ENCODE data around the gene APOBEC4. TPM values are rescaled to one million over a fixed set of nuclear protein-coding genes. Genes with fewer than 3 reads are reported as not detected.

APOBEC4 gene
- 1 to 10 TPM; 3.3 to 5.3 TPM for total RNA-seq
- polyA plus RNA-seq, result 1 to 10 TPM; 1.4 to 2.9 TPM
- long read RNA-seq, donor 1, partial matches to known transcripts, result 0 of 2 reads
- long read RNA-seq, donor 1, other reads (novel, unspliced or antisense), result 0 of 2 reads
- long read RNA-seq, donor 2, partial matches to known transcripts, result 0 of 1 reads
- long read RNA-seq, donor 2, other reads (novel, unspliced or antisense), result 0 of 1 reads
- long read RNA-seq, donor 3, partial matches to known transcripts, result 0 of 1 reads
- long read RNA-seq, donor 3, other reads (novel, unspliced or antisense), result 0 of 1 reads
- long read RNA-seq, donor 4, result 0 reads
- long read RNA-seq, donor 5, partial matches to known transcripts, result 0 of 3 reads
- long read RNA-seq, donor 5, other reads (novel, unspliced or antisense), result 0 of 3 reads

DNA sequence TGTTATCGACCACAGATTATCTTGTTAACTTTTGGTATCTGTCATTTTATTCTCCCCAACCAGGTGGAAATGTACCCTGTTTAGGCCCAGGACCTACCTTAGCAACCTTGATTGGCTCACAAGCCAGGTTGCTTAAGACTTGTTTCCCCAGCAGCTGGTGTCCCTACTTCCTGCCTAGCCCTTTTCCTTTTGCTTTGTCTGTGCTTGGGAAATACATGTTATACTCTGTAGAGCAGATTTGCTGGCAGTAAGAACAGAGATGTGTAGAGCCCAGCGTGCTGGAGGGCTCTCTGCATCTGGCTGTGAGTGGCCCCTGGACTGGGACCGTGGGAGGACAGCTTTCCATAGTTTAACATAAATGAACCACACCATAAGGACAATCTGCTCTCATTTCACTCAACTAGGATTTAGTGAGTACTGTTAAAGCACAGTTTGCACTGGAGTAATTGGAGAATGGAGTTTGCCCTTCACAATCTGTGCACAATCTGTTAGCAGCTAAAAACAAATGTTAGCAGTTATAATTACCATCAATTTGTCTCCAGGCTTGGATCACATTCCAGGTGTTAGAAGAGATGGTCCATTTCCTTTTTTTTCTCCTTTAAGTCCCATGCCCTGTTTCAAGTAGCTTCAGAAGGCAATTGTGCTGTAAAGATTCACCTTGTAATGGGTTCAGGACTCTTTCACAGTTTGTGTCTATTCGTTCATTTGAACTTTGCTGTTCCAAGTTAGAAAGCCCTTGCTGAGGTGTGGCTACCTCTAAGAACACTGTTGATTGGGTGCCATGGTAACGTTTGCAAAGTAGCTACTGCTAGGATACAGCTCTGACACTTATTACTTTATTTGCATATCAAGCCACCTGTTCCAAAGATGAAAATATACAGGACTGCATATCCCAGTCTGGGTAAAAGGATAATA, at the start of gene APOBEC4:
APOBEC4 (minus strand) TSS at position 770 of the 915 bp plus-strand sequence. CDS start 4,535 bp downstream, outside the sequence.
- Histone ChIP-seq H3K9ac (ENCODE audit: insufficient read depth in 1 of 2, low read length in 2 of 2) (no peak within 1 kb of the TSS), H3K27ac (ENCODE audit: low read depth in 1 of 2, low read length in 1 of 2) (peak within 1 kb of the TSS; percentile 21 to 50), H3K27me3 (ENCODE audit: control insufficient read depth in 3 of 3, insufficient read depth in 3 of 3, low read length in 2 of 3) (no peaks in the 10 kb centered on the region), H3K4me1 (ENCODE audit: control insufficient read depth in 5 of 5, insufficient read depth in 5 of 5, low read length in 5 of 5) (peaks cover 0 to 35% (median 0%) of the 10 kb centered on the region in 5 donors), H3K36me3 (ENCODE audit: control insufficient read depth in 4 of 4, insufficient read depth in 4 of 4, low read length in 4 of 4) (no peaks in the 10 kb centered on the region), H3K4me3 (no peak within 1 kb of the TSS), H3K9me3 (ENCODE audit: control insufficient read depth in 4 of 4, insufficient read depth in 3 of 4, low read length in 3 of 4) (no peaks in the 10 kb centered on the region)
- no peak for TF ChIP-seq CTCF (IDR thresholded peaks at IDR 0.05; ENCODE audit: control extremely low read depth, extremely low read depth)
- DNase-seq (peak in 1 of 3 donors; percentile 22), ATAC-seq (ENCODE audit: insufficient read depth, low FRiP score) (no peak)
- WGBS, 2 donors, result 55 to 56% methylated on average over 5 of the region's 5 CpGs

GRCh38 chr1:183702813-183703198, 49.7 kb upstream of the APOBEC4 start:
- Histone ChIP-seq H3K27me3 (ENCODE audit: control insufficient read depth in 3 of 3, insufficient read depth in 3 of 3, low read length in 2 of 3) (no peaks in the 10 kb centered on the region), H3K9me3 (ENCODE audit: control insufficient read depth in 4 of 4, insufficient read depth in 3 of 4, low read length in 3 of 4) (no peaks in the 10 kb centered on the region), H3K27ac (ENCODE audit: low read depth in 1 of 2, low read length in 1 of 2) (no peak overlapping the region), H3K4me3 (no peak overlapping the region), H3K4me1 (ENCODE audit: control insufficient read depth in 5 of 5, insufficient read depth in 5 of 5, low read length in 5 of 5) (peaks cover 0 to 6% (median 0%) of the 10 kb centered on the region in 5 donors), H3K36me3 (ENCODE audit: control insufficient read depth in 4 of 4, insufficient read depth in 4 of 4, low read length in 4 of 4) (peaks cover 0 to 3% (median 0%) of the 10 kb centered on the region in 4 donors), H3K9ac (ENCODE audit: insufficient read depth in 1 of 2, low read length in 2 of 2) (no peak overlapping the region)
- 97 to 98% methylated on average over 9 of the region's 9 CpGs for WGBS, 2 donors
- DNase-seq (no peak), ATAC-seq (ENCODE audit: insufficient read depth, low FRiP score) (no peak)
- no peak for TF ChIP-seq CTCF (IDR thresholded peaks at IDR 0.05; ENCODE audit: control extremely low read depth, extremely low read depth)

- peaks cover 0 to 9% (median 0%) of the 10 kb centered on the region in 5 donors for H3K4me1 ChIP-seq (ENCODE audit: control insufficient read depth in 5 of 5, insufficient read depth in 5 of 5, low read length in 5 of 5)
- H3K36me3 ChIP-seq (ENCODE audit: control insufficient read depth in 4 of 4, insufficient read depth in 4 of 4, low read length in 4 of 4), result peaks cover 0 to 3% (median 0%) of the 10 kb centered on the region in 4 donors
- no peak for TF ChIP-seq CTCF (IDR thresholded peaks at IDR 0.05; ENCODE audit: control extremely low read depth, extremely low read depth)
- ATAC-seq (ENCODE audit: insufficient read depth, low FRiP score) (no peak), DNase-seq (no peak)
- H3K27ac ChIP-seq (ENCODE audit: low read depth in 1 of 2, low read length in 1 of 2), result no peak overlapping the region
- H3K9ac ChIP-seq (ENCODE audit: insufficient read depth in 1 of 2, low read length in 2 of 2), result no peak overlapping the region
- H3K27me3 ChIP-seq (ENCODE audit: control insufficient read depth in 3 of 3, insufficient read depth in 3 of 3, low read length in 2 of 3), result no peaks in the 10 kb centered on the region
- H3K4me3 ChIP-seq, result no peak overlapping the region
- no peaks in the 10 kb centered on the region for H3K9me3 ChIP-seq (ENCODE audit: control insufficient read depth in 4 of 4, insufficient read depth in 3 of 4, low read length in 3 of 4)
- 90 to 94% methylated on average over 7 of the region's 7 CpGs for WGBS, 2 donors
Measured at GRCh38 chr1:183702087-183702812, 49.1 kb upstream of the APOBEC4 start.

Measured in lung (tissue), 16 donors.